Measurements from ENCODE around the gene SNAP47.

- no peak for TF ChIP-seq CTCF (IDR thresholded peaks at IDR 0.05)
- no peak for TF ChIP-seq POLR2A (IDR thresholded peaks at IDR 0.05)
These were observed 89.0 kb downstream of the SNAP47 start for GRCh38 chr1:227824204-227824603.

Data from esophagus squamous epithelium (tissue), 4 donors.